Measurements from ENCODE around the gene TP53I11.

TP53I11 gene

DNA sequence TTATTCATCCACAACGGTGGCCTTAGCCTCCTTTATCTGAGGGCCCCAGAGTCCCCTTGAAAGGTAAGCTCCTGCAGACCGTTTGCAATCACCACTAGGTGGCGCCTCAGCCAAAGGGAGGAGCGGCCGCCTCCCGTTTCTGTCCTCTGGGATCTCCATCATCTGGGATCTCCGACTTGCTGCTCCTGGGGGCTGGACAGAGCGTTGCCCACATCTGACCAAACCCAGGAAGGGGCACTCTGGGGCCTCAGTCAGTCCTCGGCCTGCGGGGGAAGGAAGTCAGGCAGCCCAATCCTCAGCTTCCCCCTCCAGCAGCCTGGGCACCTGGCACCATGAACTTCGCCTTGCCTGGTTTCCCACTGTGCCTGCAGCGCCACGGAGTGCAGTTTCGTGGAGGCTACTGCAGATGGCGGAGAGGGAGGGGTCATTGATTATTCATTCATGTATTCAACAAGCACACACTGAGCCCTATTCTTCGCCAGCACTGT is 23.5 kb downstream of the TP53I11 start:
- no peak overlapping the region for H3K4me3 ChIP-seq (ENCODE audit: low read length)
- no peaks in the 10 kb centered on the region for H3K36me3 ChIP-seq (replicated peaks; ENCODE audit: insufficient read depth, low read length)
- peak; percentile 66 for DNase-seq
- no peaks in the 10 kb centered on the region for H4K20me1 ChIP-seq (ENCODE audit: insufficient read depth, low read length)
- H3K27ac ChIP-seq (ENCODE audit: low read length): no peak overlapping the region
- peaks cover 15% of the 10 kb centered on the region; the same call in 1 of the 2 replicates for H3K27me3 ChIP-seq (replicated peaks; ENCODE audit: insufficient read depth, low read length)
- no peaks in the 10 kb centered on the region for H3F3A ChIP-seq (ENCODE audit: insufficient read depth, low read length)
- no peaks in the 10 kb centered on the region for H3K79me2 ChIP-seq (ENCODE audit: low read length)
- no peaks in the 10 kb centered on the region for H3K9me2 ChIP-seq (replicated peaks; ENCODE audit: insufficient read depth, low read length)
- no peak for TF ChIP-seq EZH2phosphoT487 (IDR thresholded peaks at IDR 0.05; ENCODE audit: low read length)
- TF ChIP-seq, protein P1, sequence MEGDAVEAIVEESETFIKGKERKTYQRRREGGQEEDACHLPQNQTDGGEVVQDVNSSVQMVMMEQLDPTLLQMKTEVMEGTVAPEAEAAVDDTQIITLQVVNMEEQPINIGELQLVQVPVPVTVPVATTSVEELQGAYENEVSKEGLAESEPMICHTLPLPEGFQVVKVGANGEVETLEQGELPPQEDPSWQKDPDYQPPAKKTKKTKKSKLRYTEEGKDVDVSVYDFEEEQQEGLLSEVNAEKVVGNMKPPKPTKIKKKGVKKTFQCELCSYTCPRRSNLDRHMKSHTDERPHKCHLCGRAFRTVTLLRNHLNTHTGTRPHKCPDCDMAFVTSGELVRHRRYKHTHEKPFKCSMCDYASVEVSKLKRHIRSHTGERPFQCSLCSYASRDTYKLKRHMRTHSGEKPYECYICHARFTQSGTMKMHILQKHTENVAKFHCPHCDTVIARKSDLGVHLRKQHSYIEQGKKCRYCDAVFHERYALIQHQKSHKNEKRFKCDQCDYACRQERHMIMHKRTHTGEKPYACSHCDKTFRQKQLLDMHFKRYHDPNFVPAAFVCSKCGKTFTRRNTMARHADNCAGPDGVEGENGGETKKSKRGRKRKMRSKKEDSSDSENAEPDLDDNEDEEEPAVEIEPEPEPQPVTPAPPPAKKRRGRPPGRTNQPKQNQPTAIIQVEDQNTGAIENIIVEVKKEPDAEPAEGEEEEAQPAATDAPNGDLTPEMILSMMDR (IDR thresholded peaks at IDR 0.05; ENCODE audit: low read length): peak; percentile 88
- H3K4me2 ChIP-seq (ENCODE audit: low read depth, low read length): peak overlapping the region; percentile 37; the same call in 1 of the 2 replicates
- no peaks in the 10 kb centered on the region for H3K4me1 ChIP-seq (ENCODE audit: low read length)
- no peak overlapping the region for H2AFZ ChIP-seq (ENCODE audit: low read length)
- no peaks in the 10 kb centered on the region for H3K9me3 ChIP-seq (replicated peaks; ENCODE audit: insufficient read depth, low read length)
- no peak overlapping the region for H3K9ac ChIP-seq (ENCODE audit: low read length)

GRCh38 chr11:44926036-44926435 is 24.6 kb downstream of the TP53I11 start:
- H3K9ac ChIP-seq (ENCODE audit: low read length): no peak overlapping the region
- no peaks in the 10 kb centered on the region for H3K79me2 ChIP-seq (ENCODE audit: low read length)
- H3K9me2 ChIP-seq (replicated peaks; ENCODE audit: insufficient read depth, low read length): no peaks in the 10 kb centered on the region
- no peaks in the 10 kb centered on the region for H3K36me3 ChIP-seq (replicated peaks; ENCODE audit: insufficient read depth, low read length)
- no peak overlapping the region for H3K4me2 ChIP-seq (ENCODE audit: low read depth, low read length)
- H3K4me1 ChIP-seq (ENCODE audit: low read length): no peaks in the 10 kb centered on the region
- no peaks in the 10 kb centered on the region for H3F3A ChIP-seq (ENCODE audit: insufficient read depth, low read length)
- no peak overlapping the region for H3K4me3 ChIP-seq (ENCODE audit: low read length)
- H3K27ac ChIP-seq (ENCODE audit: low read length): no peak overlapping the region
- H4K20me1 ChIP-seq (ENCODE audit: insufficient read depth, low read length): no peaks in the 10 kb centered on the region
- TF ChIP-seq, protein P1 (IDR thresholded peaks at IDR 0.05; ENCODE audit: low read length): no peak
- TF ChIP-seq EZH2phosphoT487 (IDR thresholded peaks at IDR 0.05; ENCODE audit: low read length) (no peak), EZH2 (optimal IDR thresholded peaks at IDR 0.05; ENCODE audit: low read depth, low read length) (no peak)
- H3K27me3 ChIP-seq (replicated peaks; ENCODE audit: insufficient read depth, low read length): peaks cover 15% of the 10 kb centered on the region; the same call in 1 of the 2 replicates
- no peaks in the 10 kb centered on the region for H3K9me3 ChIP-seq (replicated peaks; ENCODE audit: insufficient read depth, low read length)
- DNase-seq: no peak
- H2AFZ ChIP-seq (ENCODE audit: low read length): no peak overlapping the region

DNA sequence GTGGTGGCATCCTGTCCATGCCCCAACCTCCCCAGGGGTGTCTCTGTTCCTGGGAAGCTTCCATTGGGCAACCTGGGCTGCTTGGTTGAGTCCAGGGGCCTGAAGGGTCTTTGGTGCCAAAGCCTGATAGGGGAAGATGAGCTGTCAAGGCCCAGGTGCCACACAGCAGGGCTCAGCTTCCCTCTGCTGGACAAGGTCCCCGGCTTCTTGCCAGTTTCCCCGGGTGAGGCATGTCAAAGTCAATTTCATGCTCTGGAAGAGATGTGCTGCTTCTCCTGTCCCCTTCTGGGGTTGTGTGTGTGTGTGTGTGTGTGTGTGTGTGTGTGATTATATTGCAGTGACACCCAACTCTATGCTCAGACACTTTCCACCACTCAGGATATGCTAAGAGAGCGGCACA is 26.9 kb downstream of the TP53I11 start:
- Histone ChIP-seq H3F3A (ENCODE audit: insufficient read depth, low read length) (no peaks in the 10 kb centered on the region), H3K27ac (ENCODE audit: low read length) (no peak overlapping the region), H3K9me3 (replicated peaks; ENCODE audit: insufficient read depth, low read length) (no peaks in the 10 kb centered on the region), H3K9ac (ENCODE audit: low read length) (no peak overlapping the region), H2AFZ (ENCODE audit: low read length) (no peak overlapping the region), H3K9me2 (replicated peaks; ENCODE audit: insufficient read depth, low read length) (no peaks in the 10 kb centered on the region), H3K79me2 (ENCODE audit: low read length) (no peaks in the 10 kb centered on the region), H3K36me3 (replicated peaks; ENCODE audit: insufficient read depth, low read length) (no peaks in the 10 kb centered on the region), H3K4me3 (ENCODE audit: low read length) (no peak overlapping the region), H3K4me1 (ENCODE audit: low read length) (no peaks in the 10 kb centered on the region), H3K27me3 (replicated peaks; ENCODE audit: insufficient read depth, low read length) (0 out of 2 replicates have a peak, but pooled peaks cover 3% of the 10 kb centered on the region), H3K4me2 (ENCODE audit: low read depth, low read length) (no peak overlapping the region), H4K20me1 (ENCODE audit: insufficient read depth, low read length) (no peaks in the 10 kb centered on the region)
- no peak for TF ChIP-seq EZH2phosphoT487 (IDR thresholded peaks at IDR 0.05; ENCODE audit: low read length)
- TF ChIP-seq, protein P1 (IDR thresholded peaks at IDR 0.05; ENCODE audit: low read length): no peak
- TF ChIP-seq EZH2 (optimal IDR thresholded peaks at IDR 0.05; ENCODE audit: low read depth, low read length): no peak
- DNase-seq: no peak
